Loucy (cell line): Measurements from ENCODE around the gene KIF20B.

Experiments used
- CTCF ChIP-seq: fragments of 200-600 bp; sonication (generic); conservative IDR thresholded peaks from 2 replicates; pipeline ENCODE4 v1.5.1; 2014; ENCODE audit warnings: mild to moderate bottlenecking, antibody characterized with exemption, low read length
- EZH2phosphoT487 ChIP-seq: fragments of 200-600 bp; IDR thresholded peaks from 2 replicates; pipeline ENCODE4 v1.6.1; 2018; ENCODE audit warnings: antibody characterized with exemption, mild to moderate bottlenecking, moderate library complexity, borderline replicate concordance

GRCh38 chr10:89808842-89809241, 107.5 kb downstream of the KIF20B start:
- no peak for TF ChIP-seq CTCF
- no peak for TF ChIP-seq EZH2phosphoT487
